Stimulated activated CD4-positive, alpha-beta T cell treated with anti-CD3 and anti-CD28 coated beads, Interleukin-4, amount 100 ng/mL, for 24 hours (primary cell): ENCODE measurements around the gene R3HDM2.

Experiments
- DNase-seq: peaks from one replicate; pipeline ENCODE4 v3.0.0-alpha.2; 2020

R3HDM2 gene

GRCh38 chr12:57213058-57213715 lies 217.7 kb downstream of the R3HDM2 start:
- peak; percentile 87 for DNase-seq

GRCh38 chr12:57212701-57213057 lies 218.2 kb downstream of the R3HDM2 start:
- DNase-seq, result no peak

GRCh38 chr12:57211791-57212700 lies 218.8 kb downstream of the R3HDM2 start:
- no peak for DNase-seq

GRCh38 chr12:57210926-57211692 lies 219.7 kb downstream of the R3HDM2 start:
- DNase-seq, result no peak

GRCh38 chr12:57210461-57210860 lies 220.4 kb downstream of the R3HDM2 start:
- DNase-seq, result no peak

GRCh38 chr12:57209916-57210315 lies 220.9 kb downstream of the R3HDM2 start:
- no peak for DNase-seq

GRCh38 chr12:57208631-57209282 lies 222.1 kb downstream of the R3HDM2 start:
- no peak for DNase-seq

GRCh38 chr12:57207731-57208630 lies 222.9 kb downstream of the R3HDM2 start:
- no peak for DNase-seq

- no peak for DNase-seq
Measured at GRCh38 chr12:57205931-57206330, 224.9 kb downstream of the R3HDM2 start.

GRCh38 chr12:57205186-57205585 lies 225.7 kb downstream of the R3HDM2 start:
- no peak for DNase-seq

- no peak for DNase-seq
Measured at GRCh38 chr12:57204454-57204853, 226.4 kb downstream of the R3HDM2 start.

GRCh38 chr12:57203791-57204190 lies 227.1 kb downstream of the R3HDM2 start:
- DNase-seq, result no peak
